B cell (primary cell): Measurements from ENCODE around the gene MFAP3L. TPM values are rescaled to one million over a fixed set of nuclear protein-coding genes. Genes with fewer than 3 reads are reported as not detected.
"Not testable (repeated sequence)": the region's sequence is repeated elsewhere in the genome, so short reads cannot be mapped to it uniquely, and the experiment has no call there.

Experiments
- ATAC-seq: fragments of 200-7000 bp; cut with Tn5 transposase; one replicate; pipeline ENCODE4 v1.10.0; 2021; ENCODE audit warnings: low read depth, mild to moderate bottlenecking, moderate number of reproducible peaks, moderate library complexity
- CTCF ChIA-PET: fragments of 350-600 bp; sonication (Branson Sonifier 250); formaldehyde crosslinking; loops from one replicate; lab custom pipeline; 2021; ENCODE audit warnings: antibody characterized with exemption, inconsistent platforms; lab: Charles Lee
- POLR2A ChIA-PET: fragments of 350-600 bp; sonication (Branson Sonifier 250); formaldehyde crosslinking; loops from one replicate; lab custom pipeline; 2021; ENCODE audit warnings: antibody characterized with exemption; lab: Charles Lee
- DNase-seq: peaks from one replicate; pipeline ENCODE4 v3.0.0; 2013
- H2AFZ ChIP-seq: 2 replicates; pipeline ENCODE4 v1.6.1; 2012; ENCODE audit warnings: mild to moderate bottlenecking, low read depth, low read length; ENCODE audit not compliant: insufficient read depth, poor library complexity, severe bottlenecking
- H3K27ac ChIP-seq, 2 donors: 1 replicate in 1 of 2; 2 replicates in 1 of 2; pipeline ENCODE4 v1.5.1; 2012 to 2013; ENCODE audit warnings: low read length in 2 of 2, mild to moderate bottlenecking in 2 of 2, moderate library complexity in 1 of 2
- H3K27me3 ChIP-seq, 4 experiments: fragments of 200-600 bp in 1 of 4; sonication (generic) in 1 of 4; replicated peaks in 1 of 4; 1 replicate in 2 of 4; 2 replicates in 2 of 4; pipeline versions ENCODE4 v1.6.1 to v1.7.0; 2013 to 2016; ENCODE audit warnings: low read length in 3 of 4, mild to moderate bottlenecking in 2 of 4, mixed read lengths in 1 of 4, moderate library complexity in 1 of 4; ENCODE audit not compliant: insufficient read depth in 4 of 4, control insufficient read depth in 3 of 4; ENCODE audit errors: control extremely low read depth in 1 of 4
- H3K36me3 ChIP-seq, 2 experiments: replicated peaks in 1 of 2; 1 replicate in 1 of 2; 2 replicates in 1 of 2; pipeline versions ENCODE4 v1.6.1 to v1.7.1; 2013; ENCODE audit warnings: low read length in 1 of 2; ENCODE audit not compliant: insufficient read depth in 2 of 2, control insufficient read depth in 1 of 2; ENCODE audit errors: control extremely low read depth in 1 of 2, extremely low read depth in 1 of 2
- H3K4me1 ChIP-seq, 2 donors: fragments of 200-600 bp in 1 of 2; sonication (generic) in 1 of 2; 1 replicate in 1 of 2; 2 replicates in 1 of 2; pipeline versions ENCODE4 v1.5.1 to v1.6.1; 2013 to 2017; ENCODE audit warnings: low read length in 2 of 2; ENCODE audit not compliant: control insufficient read depth in 2 of 2, insufficient read depth in 2 of 2
- H3K4me2 ChIP-seq: replicated peaks from 2 replicates; pipeline ENCODE3; 2012; ENCODE audit warnings: mild to moderate bottlenecking, low read depth, low read length; ENCODE audit not compliant: poor library complexity, severe bottlenecking
- H3K4me3 ChIP-seq, 5 experiments: fragments of 200-600 bp in 1 of 5; sonication (generic) in 1 of 5; 1 replicate in 3 of 5; 2 replicates in 2 of 5; pipeline versions ENCODE4 v1.5.1 to v1.7.0; 2011 to 2016; ENCODE audit warnings: low read length in 4 of 5, mild to moderate bottlenecking in 4 of 5, low read depth in 2 of 5, control low read depth in 1 of 5, moderate library complexity in 1 of 5; ENCODE audit not compliant: insufficient read depth in 1 of 5; ENCODE audit errors: control extremely low read depth in 1 of 5, extremely low read depth in 1 of 5
- H3K79me2 ChIP-seq: fragments of 200-600 bp; sonication (generic); one replicate; pipeline ENCODE4 v1.6.0; 2016; ENCODE audit warnings: low read length; ENCODE audit not compliant: control insufficient read depth, insufficient read depth
- H3K9ac ChIP-seq: fragments of 200-600 bp; sonication (generic); 2 replicates; pipeline ENCODE4 v1.6.1; 2017; ENCODE audit warnings: mild to moderate bottlenecking, low read length, moderate library complexity
- H3K9me3 ChIP-seq, 3 donors: one replicate each; pipeline versions ENCODE4 v1.6.1 to v1.7.1; 2013; ENCODE audit warnings: low read length in 2 of 3; ENCODE audit not compliant: control insufficient read depth in 2 of 3, insufficient read depth in 1 of 3; ENCODE audit errors: control extremely low read depth in 1 of 3
- H4K20me1 ChIP-seq: 2 replicates; pipeline ENCODE4 v1.6.0; 2012; ENCODE audit warnings: mild to moderate bottlenecking, low read length; ENCODE audit not compliant: insufficient read depth, control insufficient read depth, poor library complexity, severe bottlenecking
- H3K27ac Mint-ChIP-seq: one replicate; pipeline ENCODE4 v1.8.0; 2021; ENCODE audit warnings: mixed read lengths
- H3K27me3 Mint-ChIP-seq: one replicate; pipeline ENCODE4 v1.8.0; 2021; ENCODE audit warnings: mixed read lengths
- H3K4me1 Mint-ChIP-seq: one replicate; pipeline ENCODE4 v1.8.0; 2021; ENCODE audit warnings: mixed read lengths
- H3K4me3 Mint-ChIP-seq: one replicate; pipeline ENCODE4 v1.8.0; 2021; ENCODE audit warnings: mixed read lengths
- H3K9me3 Mint-ChIP-seq: one replicate; pipeline ENCODE4 v1.8.0; 2022; ENCODE audit warnings: mixed read lengths; ENCODE audit not compliant: insufficient read depth
- CTCF ChIP-seq: fragments of 200-600 bp; IDR thresholded peaks from one replicate; pipeline ENCODE4 v1.8.0; 2022; ENCODE audit warnings: antibody characterized with exemption, mild to moderate bottlenecking
- EZH2 ChIP-seq: IDR thresholded peaks from 2 replicates; pipeline ENCODE4 v1.6.1; 2012; ENCODE audit warnings: borderline replicate concordance, low read depth, mild to moderate bottlenecking, moderate library complexity, low read length; ENCODE audit not compliant: insufficient read depth, poor library complexity, severe bottlenecking
- WGBS: methylation state at CpG from one replicate; pipeline ENCODE4 v1.1.5; 2013; ENCODE audit warnings: missing lambda C conversion rate; ENCODE audit not compliant: insufficient coverage; 5-methylcytosine and 5-hydroxymethylcytosine counted together
- intact Hi-C: fragments of 100-400 bp; cut with micrococcal nuclease; formaldehyde crosslinking; loops from one replicate; pipeline ENCODE4 v1.10.0; 2022
- polyA plus RNA-seq: library from polyadenylated mRNA; depleted of rRNA; stranded (reverse); fragments of >200 nt; gene quantifications from 2 replicates; pipeline ENCODE4 v1.2.3, GENCODE V29; 2012
- total RNA-seq, 2 donors: library from RNA; stranded (reverse); fragments of 120-200 nt in 1 of 2; gene quantifications; 1 replicate in 1 of 2; 2 replicates in 1 of 2; pipeline versions ENCODE4 v1.2.3 to v1.2.4, GENCODE V29; 2013 to 2022

Gene MFAP3L
- total and polyA plus RNA-seq, 2 donors (not counting 1 experiment from before 2014, with no cell fraction given): 0.37 to 0.63 TPM

DNA sequence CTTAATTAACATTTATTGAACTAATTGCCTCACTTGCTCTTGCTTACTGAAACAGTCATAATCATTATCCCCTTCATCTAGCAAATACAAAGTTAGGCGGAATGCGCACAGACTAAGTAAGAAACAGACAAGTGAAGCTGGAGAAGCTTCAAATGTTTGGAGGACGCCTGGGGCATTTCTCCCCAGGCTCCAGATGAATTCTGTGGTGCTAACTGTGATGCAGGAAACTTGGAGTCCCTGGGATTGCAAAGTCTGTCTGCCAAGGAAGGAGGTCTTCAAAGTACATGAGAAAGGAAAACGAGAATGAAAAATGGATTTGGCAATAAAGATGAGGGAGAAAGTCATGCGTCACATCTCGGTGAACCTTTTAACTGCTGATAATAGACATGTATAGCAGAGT lies 23.6 kb upstream of the MFAP3L start:
- Histone ChIP-seq H3K9ac (no peak overlapping the region), H2AFZ (no peak overlapping the region), H4K20me1 (no peaks in the 10 kb centered on the region), H3K79me2 (no peaks in the 10 kb centered on the region), H3K27ac (no peak overlapping the region), H3K4me1 (no peaks in the 10 kb centered on the region), H3K27me3 (peaks cover 0 to 3% (median 1%) of the 10 kb centered on the region in 4 experiments), H3K9me3 (no peaks in the 10 kb centered on the region), H3K4me3 (no peak overlapping the region), H3K36me3 (no peaks in the 10 kb centered on the region), H3K4me2 (no peak overlapping the region)
- no peaks in the 10 kb centered on the region for H3K9me3 Mint-ChIP-seq
- H3K4me3 Mint-ChIP-seq: no peak overlapping the region
- no peak for TF ChIP-seq CTCF
- TF ChIP-seq EZH2: no peak
- DNase-seq (no peak), ATAC-seq (no peak)
- peaks cover 5% of the 10 kb centered on the region for H3K27me3 Mint-ChIP-seq
- ChIA-PET CTCF (interaction anchor here (0.7 to 2.1 kb wide), 5 partner anchors 9 to 437 kb away, joined by 3 to 14 read pairs (median 4); partner anchors contain the start of gene NEK1), POLR2A (no interaction called here)
- 82% methylated on average over 2 of the region's 6 CpGs for WGBS
- no peaks in the 10 kb centered on the region for H3K4me1 Mint-ChIP-seq
- H3K27ac Mint-ChIP-seq: no peak overlapping the region
- intact Hi-C loops: loop anchor here (5.0 kb wide), 2 partner anchors 1127 to 1867 kb away; no protein-coding TSS in a partner anchor

DNA sequence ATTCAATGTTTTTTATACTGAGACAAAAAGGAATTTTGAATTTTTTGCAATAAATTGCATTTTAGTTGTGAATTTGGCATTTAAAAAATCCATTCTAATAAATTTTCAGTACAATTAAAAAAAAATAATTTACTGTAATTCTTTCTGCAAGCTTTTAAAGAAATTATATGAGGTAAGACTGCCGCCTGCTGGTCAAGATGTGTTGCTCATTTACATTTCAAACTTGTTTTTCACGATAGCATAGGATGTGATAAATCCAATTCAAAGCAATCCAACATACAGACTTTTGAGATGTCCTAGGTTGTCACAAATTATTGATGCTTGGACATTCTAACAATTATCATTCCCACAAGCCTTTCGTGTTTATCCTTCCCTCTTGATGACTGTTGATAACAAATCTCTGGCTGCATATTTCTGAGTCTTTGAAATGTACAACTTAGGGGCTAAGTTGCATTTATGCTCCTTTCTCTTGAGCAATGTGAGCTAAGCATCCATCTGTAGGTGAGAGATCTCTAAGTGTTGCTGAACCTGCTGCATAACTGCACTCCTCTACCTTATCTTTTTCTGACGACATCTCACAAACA lies 21.7 kb upstream of the MFAP3L start:
- H3K4me1 ChIP-seq: no peaks in the 10 kb centered on the region
- TF ChIP-seq EZH2: no peak
- peak; percentile 88 for TF ChIP-seq CTCF
- no peak overlapping the region for H3K4me3 Mint-ChIP-seq
- H3K4me2 ChIP-seq: no peak overlapping the region
- H3K4me1 Mint-ChIP-seq: no peaks in the 10 kb centered on the region
- no peak overlapping the region for H3K27ac ChIP-seq
- ATAC-seq (no peak), DNase-seq (peak; percentile 69)
- CTCF ChIA-PET: interaction anchor here (0.9 to 2.0 kb wide), 8 partner anchors 13 to 1127 kb away, joined by 3 to 51 read pairs (median 4); partner anchors contain the start of gene NEK1
- H3K27ac Mint-ChIP-seq: no peak overlapping the region
- peaks cover 0 to 3% (median 1%) of the 10 kb centered on the region in 4 experiments for H3K27me3 ChIP-seq
- intact Hi-C loops: loop anchor here (1.0 to 5.0 kb wide), 3 partner anchors 435 to 1866 kb away; no protein-coding TSS in a partner anchor
- POLR2A ChIA-PET: no interaction called here
- no peaks in the 10 kb centered on the region for H3K79me2 ChIP-seq
- H3K9ac ChIP-seq: no peak overlapping the region
- H3K36me3 ChIP-seq: no peaks in the 10 kb centered on the region
- no peaks in the 10 kb centered on the region for H3K9me3 Mint-ChIP-seq
- no peak overlapping the region for H2AFZ ChIP-seq
- H3K27me3 Mint-ChIP-seq: peaks cover 3% of the 10 kb centered on the region
- no peaks in the 10 kb centered on the region for H4K20me1 ChIP-seq
- H3K4me3 ChIP-seq: no peak overlapping the region
- H3K9me3 ChIP-seq: no peaks in the 10 kb centered on the region
- no CpG with 5 or more reads among the region's 4 CpGs for WGBS

- H3K36me3 ChIP-seq, H2AFZ ChIP-seq, H3K9ac ChIP-seq, H3K27ac Mint-ChIP-seq, H3K9me3 Mint-ChIP-seq, POLR2A ChIA-PET, H3K4me1 Mint-ChIP-seq, H3K9me3 ChIP-seq, H3K79me2 ChIP-seq, H3K4me1 ChIP-seq, H3K27ac ChIP-seq, ATAC-seq, H3K4me2 ChIP-seq, DNase-seq, H3K27me3 ChIP-seq, H4K20me1 ChIP-seq, H3K4me3 ChIP-seq, H3K27me3 Mint-ChIP-seq, H3K4me3 Mint-ChIP-seq: not testable (repeated sequence)
- intact Hi-C loops: loop anchor here (5.0 kb wide), 2 partner anchors 1124 to 1864 kb away; no protein-coding TSS in a partner anchor
- WGBS: 94% methylated on average over 7 of the region's 24 CpGs
- CTCF ChIA-PET: interaction anchor here (1.2 kb wide), 1 partner anchor 434 kb away, joined by 3 read pairs; the partner anchor contains the start of gene NEK1
These were observed 20.0 kb upstream of the MFAP3L start for GRCh38 chr4:170046156-170046555.
